Mucosa of descending colon (tissue), 3 donors: Measurements from ENCODE around the gene EYA4. TPM values are rescaled to one million over a fixed set of nuclear protein-coding genes. Genes with fewer than 3 reads are reported as not detected.

Experiments used
- ATAC-seq: fragments of 200-7000 bp; cut with Tn5 transposase; one replicate; pipeline ENCODE4 v1.9.1; 2020; ENCODE audit warnings: mild to moderate bottlenecking, moderate library complexity
- DNase-seq, 3 donors: peaks; one replicate each; pipeline ENCODE4 v3.0.0-alpha.2; 2020
- H3K36me3 ChIP-seq: fragments of 200-600 bp; one replicate; pipeline ENCODE4 v1.8.0; 2021; ENCODE audit warnings: low read depth, mild to moderate bottlenecking
- H3K4me1 ChIP-seq: fragments of 200-600 bp; one replicate; pipeline ENCODE4 v1.8.0; 2021; ENCODE audit warnings: low read depth, mild to moderate bottlenecking
- H3K4me3 ChIP-seq: fragments of 200-600 bp; one replicate; pipeline ENCODE4 v1.8.0; 2021; ENCODE audit warnings: mild to moderate bottlenecking
- H3K9me3 ChIP-seq: fragments of 200-600 bp; one replicate; pipeline ENCODE4 v1.8.0; 2021; ENCODE audit warnings: mild to moderate bottlenecking
- intact Hi-C, 2 donors: fragments of 100-400 bp; cut with DNase I in 1 of 2; cut with micrococcal nuclease in 1 of 2; formaldehyde crosslinking; loops; one replicate each; pipeline versions ENCODE4 v1.11.0 to v1.11.1; 2022; cut with DNase I, micrococcal nuclease
- total RNA-seq, 3 donors: library from RNA; stranded (reverse); fragmentation: NEBNext Ultra II Directional in 2 of 3; extraction: Animal tissue kit (Norgen Biotek cat#: 25700) in 2 of 3; gene quantifications; one replicate each; pipeline versions ENCODE4 v1.2.1 to v1.2.4, GENCODE V29; 2021 to 2023
- TF ChIP-seq, protein P1 (sequence below): fragments of 200-600 bp; IDR thresholded peaks from one replicate; pipeline ENCODE4 v1.8.0; 2022; ENCODE audit warnings: antibody characterized with exemption, mild to moderate bottlenecking
- donor health status: DM: no; HTN: no; CAD: no; lungs with moderate emphysema.
- donor health status: DM: no; HTN: no; CAD: no.
- donor health status: DM: no; HTN: yes; CAD: no.

EYA4 gene
- total RNA-seq, 3 donors from 2014 or later: 0.41 to 0.66 TPM; not detected in 1

DNA sequence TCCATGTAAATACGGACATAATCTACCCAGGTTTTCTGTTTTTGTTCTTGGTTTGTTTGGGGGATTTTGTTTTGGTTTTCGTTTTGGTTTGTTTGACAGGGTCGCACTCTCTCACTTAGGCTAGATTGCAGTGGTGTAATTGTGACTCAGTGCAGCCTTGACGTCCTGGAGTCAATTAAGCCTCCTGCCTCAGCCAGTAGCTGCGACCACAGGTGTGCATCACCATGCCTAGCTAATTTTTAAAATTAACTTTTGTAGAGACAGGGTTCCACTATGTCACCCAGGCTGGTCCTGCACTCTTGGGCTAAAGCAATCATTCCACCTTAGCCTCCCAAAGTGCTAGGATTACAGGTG is 37.8 kb upstream of the EYA4 start:
- TF ChIP-seq, protein P1, sequence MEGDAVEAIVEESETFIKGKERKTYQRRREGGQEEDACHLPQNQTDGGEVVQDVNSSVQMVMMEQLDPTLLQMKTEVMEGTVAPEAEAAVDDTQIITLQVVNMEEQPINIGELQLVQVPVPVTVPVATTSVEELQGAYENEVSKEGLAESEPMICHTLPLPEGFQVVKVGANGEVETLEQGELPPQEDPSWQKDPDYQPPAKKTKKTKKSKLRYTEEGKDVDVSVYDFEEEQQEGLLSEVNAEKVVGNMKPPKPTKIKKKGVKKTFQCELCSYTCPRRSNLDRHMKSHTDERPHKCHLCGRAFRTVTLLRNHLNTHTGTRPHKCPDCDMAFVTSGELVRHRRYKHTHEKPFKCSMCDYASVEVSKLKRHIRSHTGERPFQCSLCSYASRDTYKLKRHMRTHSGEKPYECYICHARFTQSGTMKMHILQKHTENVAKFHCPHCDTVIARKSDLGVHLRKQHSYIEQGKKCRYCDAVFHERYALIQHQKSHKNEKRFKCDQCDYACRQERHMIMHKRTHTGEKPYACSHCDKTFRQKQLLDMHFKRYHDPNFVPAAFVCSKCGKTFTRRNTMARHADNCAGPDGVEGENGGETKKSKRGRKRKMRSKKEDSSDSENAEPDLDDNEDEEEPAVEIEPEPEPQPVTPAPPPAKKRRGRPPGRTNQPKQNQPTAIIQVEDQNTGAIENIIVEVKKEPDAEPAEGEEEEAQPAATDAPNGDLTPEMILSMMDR: no peak
- no peaks in the 10 kb centered on the region for H3K4me1 ChIP-seq
- no peaks in the 10 kb centered on the region for H3K9me3 ChIP-seq
- no peaks in the 10 kb centered on the region for H3K36me3 ChIP-seq
- intact Hi-C loops: no loop called here
- DNase-seq: no peak
- H3K4me3 ChIP-seq: no peak overlapping the region
- ATAC-seq: no peak

DNA sequence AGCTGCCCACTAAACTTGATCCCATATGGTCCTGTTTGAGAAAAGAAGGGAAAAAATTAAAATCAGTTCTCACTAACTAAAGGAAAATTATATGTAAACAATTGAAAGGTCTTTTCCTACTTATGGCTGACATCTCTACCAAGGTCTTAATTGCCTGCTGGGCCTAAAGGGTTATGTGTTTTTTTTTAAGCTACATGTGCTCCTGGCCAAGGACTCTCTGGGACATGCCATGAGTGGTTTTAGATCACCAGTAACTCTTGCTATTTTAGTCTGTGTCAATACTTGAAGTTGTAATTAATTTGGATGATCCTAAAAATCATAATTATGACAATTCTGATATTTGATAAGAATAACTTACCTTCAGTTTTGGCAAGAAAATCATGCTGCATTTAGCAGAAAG is 35.9 kb upstream of the EYA4 start:
- no peak for ATAC-seq
- H3K9me3 ChIP-seq: peaks cover 5% of the 10 kb centered on the region
- H3K4me3 ChIP-seq: no peak overlapping the region
- intact Hi-C loops: no loop called here
- TF ChIP-seq, protein P1: no peak
- H3K4me1 ChIP-seq: no peaks in the 10 kb centered on the region
- no peak for DNase-seq
- no peaks in the 10 kb centered on the region for H3K36me3 ChIP-seq

DNA sequence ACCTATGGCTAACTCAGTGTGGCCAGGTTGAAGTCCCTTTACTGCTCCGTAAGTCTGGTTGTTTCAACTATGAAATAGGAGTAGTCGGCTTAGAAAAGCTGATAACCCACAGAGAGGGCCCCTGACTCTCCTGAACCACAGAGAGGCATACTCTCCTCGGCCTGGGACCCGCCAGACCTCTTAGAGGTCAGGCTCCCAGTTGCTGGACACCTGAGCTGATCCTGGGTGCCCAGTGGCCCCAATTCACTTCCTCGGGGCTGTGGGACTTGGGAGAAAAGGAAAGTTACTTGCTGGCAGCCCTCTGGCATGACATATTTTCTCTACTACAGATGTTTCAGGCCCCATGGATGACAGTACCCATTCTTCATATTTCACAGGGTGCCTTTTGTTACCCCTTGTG is 34.2 kb upstream of the EYA4 start:
- Histone ChIP-seq H3K4me3 (no peak overlapping the region), H3K9me3 (peaks cover 5% of the 10 kb centered on the region), H3K36me3 (no peaks in the 10 kb centered on the region), H3K4me1 (no peaks in the 10 kb centered on the region)
- DNase-seq: no peak
- TF ChIP-seq, protein P1: no peak
- ATAC-seq: no peak
- intact Hi-C loops: no loop called here

DNA sequence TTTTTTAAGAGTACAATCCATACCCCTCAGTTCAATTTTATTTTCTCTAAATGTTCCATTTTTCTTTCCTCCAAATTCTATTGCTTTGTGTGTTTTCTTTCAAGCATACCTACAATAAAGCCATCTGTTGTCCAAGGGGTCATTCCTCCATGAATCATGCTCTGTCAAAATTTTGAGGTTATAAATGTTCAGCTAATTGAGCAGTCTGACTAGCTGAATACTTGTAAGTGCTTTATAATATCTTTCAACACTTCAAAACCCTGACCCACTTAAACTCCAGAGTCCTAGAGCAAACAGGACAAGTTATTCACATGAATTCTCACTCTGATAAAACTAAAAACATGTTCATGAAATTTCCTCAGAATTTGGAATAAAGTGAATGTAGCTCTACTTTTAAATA is 33.4 kb upstream of the EYA4 start:
- intact Hi-C loops: no loop called here
- TF ChIP-seq, protein P1: no peak
- DNase-seq (no peak), ATAC-seq (no peak)
- Histone ChIP-seq H3K9me3 (peaks cover 5% of the 10 kb centered on the region), H3K4me1 (no peaks in the 10 kb centered on the region), H3K36me3 (no peaks in the 10 kb centered on the region), H3K4me3 (no peak overlapping the region)

DNA sequence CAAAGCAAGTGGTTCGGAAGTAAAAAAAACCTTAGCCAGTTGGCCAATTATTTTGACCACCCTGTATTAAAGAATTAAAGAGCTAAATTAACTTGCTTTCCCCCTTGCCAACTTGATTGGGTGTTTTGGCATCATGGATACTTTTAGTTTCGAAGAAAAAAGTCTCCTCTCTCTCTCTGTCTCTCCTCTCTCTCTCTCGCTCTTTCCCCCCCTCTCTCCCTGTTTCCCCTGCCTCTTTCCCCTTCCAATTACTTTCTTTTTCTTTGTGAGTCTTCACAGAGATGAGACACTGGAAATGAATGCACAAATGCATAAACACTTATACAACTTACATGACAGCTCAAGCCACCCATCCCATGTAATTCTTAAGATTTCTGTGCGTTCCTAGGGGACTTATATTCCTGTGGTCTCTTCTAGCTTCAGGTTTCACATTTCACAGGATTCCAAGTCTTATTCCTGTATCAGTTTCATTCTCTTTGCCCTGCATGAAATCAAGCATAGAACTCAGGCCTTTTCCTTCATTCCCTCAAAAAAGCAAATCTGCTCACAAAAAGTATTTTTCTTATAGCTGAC is 32.9 kb upstream of the EYA4 start:
- TF ChIP-seq, protein P1: no peak
- intact Hi-C loops: no loop called here
- ATAC-seq (no peak), DNase-seq (no peak)
- Histone ChIP-seq H3K4me3 (no peak overlapping the region), H3K4me1 (no peaks in the 10 kb centered on the region), H3K9me3 (peaks cover 5% of the 10 kb centered on the region), H3K36me3 (no peaks in the 10 kb centered on the region)

DNA sequence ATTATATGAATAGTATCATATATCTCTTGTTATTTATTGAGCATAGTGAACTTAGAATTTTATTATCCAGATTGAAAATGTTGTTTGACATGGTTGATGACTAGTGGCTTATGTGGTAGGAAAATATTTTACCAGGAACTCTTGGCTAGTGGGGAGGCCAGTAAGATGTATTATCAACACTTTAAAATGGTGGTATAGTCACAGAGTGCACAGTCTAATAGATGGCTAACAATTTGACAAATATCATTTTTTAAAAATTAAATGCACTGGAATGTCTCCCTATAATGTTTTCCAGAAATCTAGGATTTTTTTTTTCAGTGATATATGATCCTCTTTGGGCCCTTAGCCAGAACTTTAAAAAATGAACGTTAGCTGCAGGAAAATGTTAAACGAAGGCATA is 26.9 kb upstream of the EYA4 start:
- Histone ChIP-seq H3K36me3 (no peaks in the 10 kb centered on the region), H3K4me3 (no peak overlapping the region), H3K9me3 (peaks cover 5% of the 10 kb centered on the region), H3K4me1 (no peaks in the 10 kb centered on the region)
- TF ChIP-seq, protein P1: no peak
- intact Hi-C loops: no loop called here
- ATAC-seq (no peak), DNase-seq (no peak)
